ENCODE results near the gene MSRB3. TPM values are rescaled to one million over a fixed set of nuclear protein-coding genes. Genes with fewer than 3 reads are reported as not detected.

MSRB3 gene
- total and polyA plus RNA-seq, 2 of the 4 experiments (the other 2 are of a cell fraction), result 31.7 to 35.7 TPM

DNA sequence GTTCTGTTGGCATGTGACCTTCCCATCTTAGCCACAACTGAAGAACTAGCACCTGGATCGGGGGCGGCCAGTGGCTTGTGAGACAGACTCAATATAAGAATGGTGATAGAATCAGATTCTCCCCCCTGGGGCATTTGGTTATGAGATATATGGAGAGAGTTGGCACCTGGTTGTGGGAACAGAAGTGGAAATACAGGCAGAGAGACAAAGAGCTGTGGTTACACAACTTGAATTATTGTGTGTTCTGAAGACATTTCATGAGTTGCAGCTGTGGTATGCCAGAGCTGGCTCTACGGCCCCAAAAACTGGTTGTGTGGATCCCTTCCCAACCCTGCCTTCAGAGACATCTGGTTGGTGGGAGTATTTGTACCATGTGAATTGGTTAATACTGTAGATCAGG is 2.9 kb upstream of the MSRB3 start:
- Histone ChIP-seq H3K23ac (ENCODE audit: low read depth, low read length) (no peak overlapping the region), H3K4me2 (ENCODE audit: low read depth, low read length) (no peak overlapping the region), H2AFZ (replicated peaks; ENCODE audit: low read length, poor library complexity) (no peak overlapping the region), H3K18ac (ENCODE audit: low read depth, low read length) (no peak overlapping the region), H3K4me3 (ENCODE audit: insufficient read depth, low read depth, low read length) (no peak overlapping the region), H2AK9ac (replicated peaks; ENCODE audit: low read depth, low read length, poor library complexity) (no peak overlapping the region), H3K9ac (ENCODE audit: low read depth, low read length) (no peak overlapping the region), H3K4me1 (ENCODE audit: control insufficient read depth, insufficient read depth, low read length) (peaks cover 3% of the 10 kb centered on the region; the same call in 1 of the 2 replicates), H2BK20ac (ENCODE audit: low read depth, low read length) (no peak overlapping the region), H2AK5ac (ENCODE audit: low read depth, low read length) (no peak overlapping the region), H3K56ac (ENCODE audit: extremely low read depth, insufficient read depth, low read length) (no peak overlapping the region), H2BK120ac (ENCODE audit: low read depth, low read length) (no peak overlapping the region), H3K4ac (ENCODE audit: low read depth, low read length) (no peak overlapping the region), H4K8ac (ENCODE audit: low read depth in 2 of 2, low read length in 2 of 2) (no peak overlapping the region), H3K27ac (ENCODE audit: insufficient read depth, low read length) (no peak overlapping the region), H3K9me3 (ENCODE audit: control insufficient read depth, insufficient read depth, low read length) (no peaks in the 10 kb centered on the region), H4K91ac (ENCODE audit: insufficient read depth, low read depth, low read length) (no peak overlapping the region), H3K79me1 (ENCODE audit: low read depth in 1 of 2, low read length in 2 of 2) (peaks cover 4 to 17% of the 10 kb centered on the region in 2 experiments; a peak in 3 of 4 replicates), H2BK15ac (ENCODE audit: low read depth, low read length) (no peak overlapping the region), H3K27me3 (ENCODE audit: control insufficient read depth, insufficient read depth, low read length) (no peaks in the 10 kb centered on the region), H4K5ac (ENCODE audit: low read depth, low read length) (no peak overlapping the region), H2BK5ac (ENCODE audit: low read depth, low read length, poor library complexity, severe bottlenecking) (no peak overlapping the region), H4K20me1 (ENCODE audit: insufficient read depth, low read length) (peaks cover 4% of the 10 kb centered on the region; the same call in 1 of the 2 replicates), H3K14ac (replicated peaks; ENCODE audit: low read depth, low read length) (no peak overlapping the region), H3K9me1 (ENCODE audit: insufficient read depth, low read length) (peaks cover 4% of the 10 kb centered on the region; the same call in 1 of the 2 replicates), H3K36me3 (ENCODE audit: control insufficient read depth, insufficient read depth, low read length) (no peaks in the 10 kb centered on the region)
- WGBS, 2 experiments (ENCODE audit: extremely low coverage in 2 of 2, insufficient read length in 1 of 2), result no CpG with 5 or more reads among the region's 3 CpGs
- POLR2A ChIA-PET (ENCODE audit: unreplicated experiment), result no interaction called here
- dilution Hi-C loops (cut with HindIII; ENCODE audit: low sequenced_read_pairs, unreplicated experiment), result no loop called here
- DNase-seq (no peak), ATAC-seq (ENCODE audit: low read depth) (no peak)
- BruUV-seq (replicated peaks), result no TSS peak
- CTCF ChIA-PET, result no interaction called here
- intact Hi-C loops (cut with micrococcal nuclease), result no loop called here
- in situ Hi-C loops (cut with MboI; ENCODE audit: low sequenced_read_pairs), result loop anchor here (25.0 kb wide), 1 partner anchor 1137 kb away; no protein-coding TSS in a partner anchor
- TF ChIP-seq SMC3 (IDR thresholded peaks at IDR 0.05; ENCODE audit: low read depth, low read length), result no peak

All from IMR-90 (cell line).